GM12874 (cell line): ENCODE data around the gene RYR2.

Experiments
- TF ChIP-seq, protein P1 (sequence below): IDR thresholded peaks from 2 replicates; pipeline ENCODE4 v1.5.1; 2011; ENCODE audit warnings: low read depth, mild to moderate bottlenecking, control low read depth, low read length, moderate library complexity; ENCODE audit not compliant: insufficient read depth

Gene RYR2

DNA sequence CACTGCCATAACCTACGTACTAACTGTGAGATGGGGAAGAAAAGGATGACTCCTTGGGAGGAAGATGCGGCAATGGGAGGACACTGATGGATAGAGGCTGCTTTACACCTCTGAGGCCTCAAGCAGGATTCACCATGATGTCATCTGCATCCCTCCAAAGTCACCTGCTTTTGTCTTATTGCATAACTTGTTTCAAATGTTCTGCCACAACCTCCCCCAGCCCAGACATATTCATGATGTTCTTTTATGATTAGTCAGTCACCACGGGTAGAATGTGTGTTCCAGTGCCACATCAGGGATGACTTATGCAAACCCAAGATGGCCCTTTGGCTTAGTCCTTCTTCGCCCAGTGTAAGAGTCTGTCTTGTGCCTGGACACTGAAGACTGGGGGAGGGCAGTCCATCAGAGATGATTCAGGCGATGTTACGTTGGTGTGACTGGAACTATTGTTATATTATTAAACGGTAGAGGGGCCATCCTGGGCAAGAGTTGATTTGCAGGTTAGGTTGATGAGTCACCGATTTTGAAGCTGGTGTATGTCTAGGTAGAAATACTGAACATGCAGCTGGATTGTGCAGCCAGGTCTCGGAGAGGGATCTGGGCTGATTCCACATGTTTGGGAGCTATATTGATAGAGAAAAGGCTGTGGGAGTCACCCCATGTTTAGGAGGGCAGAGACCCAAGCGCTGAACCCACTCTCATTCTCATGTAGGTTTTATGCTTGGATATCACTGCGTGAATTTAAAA, 32.6 kb downstream of the RYR2 start:
- TF ChIP-seq, protein P1, sequence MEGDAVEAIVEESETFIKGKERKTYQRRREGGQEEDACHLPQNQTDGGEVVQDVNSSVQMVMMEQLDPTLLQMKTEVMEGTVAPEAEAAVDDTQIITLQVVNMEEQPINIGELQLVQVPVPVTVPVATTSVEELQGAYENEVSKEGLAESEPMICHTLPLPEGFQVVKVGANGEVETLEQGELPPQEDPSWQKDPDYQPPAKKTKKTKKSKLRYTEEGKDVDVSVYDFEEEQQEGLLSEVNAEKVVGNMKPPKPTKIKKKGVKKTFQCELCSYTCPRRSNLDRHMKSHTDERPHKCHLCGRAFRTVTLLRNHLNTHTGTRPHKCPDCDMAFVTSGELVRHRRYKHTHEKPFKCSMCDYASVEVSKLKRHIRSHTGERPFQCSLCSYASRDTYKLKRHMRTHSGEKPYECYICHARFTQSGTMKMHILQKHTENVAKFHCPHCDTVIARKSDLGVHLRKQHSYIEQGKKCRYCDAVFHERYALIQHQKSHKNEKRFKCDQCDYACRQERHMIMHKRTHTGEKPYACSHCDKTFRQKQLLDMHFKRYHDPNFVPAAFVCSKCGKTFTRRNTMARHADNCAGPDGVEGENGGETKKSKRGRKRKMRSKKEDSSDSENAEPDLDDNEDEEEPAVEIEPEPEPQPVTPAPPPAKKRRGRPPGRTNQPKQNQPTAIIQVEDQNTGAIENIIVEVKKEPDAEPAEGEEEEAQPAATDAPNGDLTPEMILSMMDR, result no peak

DNA sequence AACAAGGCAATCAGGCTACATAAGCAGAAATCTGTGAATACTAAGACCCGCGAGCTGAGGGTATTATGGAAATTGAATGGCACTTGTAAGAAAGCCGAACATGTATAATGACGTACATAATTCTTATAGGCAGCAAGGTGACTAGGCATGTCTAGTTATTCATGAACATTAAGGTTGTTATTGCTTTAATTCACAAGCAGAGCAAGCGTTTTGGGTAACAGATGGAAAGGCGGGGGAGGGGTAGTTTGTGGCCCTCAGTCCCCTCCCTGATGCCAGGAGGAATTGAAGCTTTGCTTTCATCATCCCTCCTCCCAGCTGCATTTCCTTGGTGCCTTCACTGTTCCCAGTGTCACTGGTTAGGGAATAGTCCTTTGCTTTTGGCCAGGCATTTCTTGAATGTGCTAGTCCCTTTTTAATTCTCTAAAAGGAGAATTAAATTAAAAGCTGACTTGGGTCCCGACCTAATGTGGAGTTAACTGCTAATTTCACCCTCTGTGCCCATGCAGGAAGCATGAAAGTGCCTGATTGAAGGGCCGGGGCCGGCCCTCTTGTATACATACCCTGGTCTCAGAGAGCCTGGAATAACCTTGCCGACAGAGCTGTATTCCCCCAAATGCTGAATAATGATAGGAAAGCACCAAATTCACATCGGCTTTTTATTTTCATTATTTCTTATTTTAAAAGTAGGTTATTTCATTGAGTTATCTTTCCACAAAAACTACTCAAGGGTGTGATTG, 42.5 kb downstream of the RYR2 start:
- TF ChIP-seq, protein P1, result no peak

DNA sequence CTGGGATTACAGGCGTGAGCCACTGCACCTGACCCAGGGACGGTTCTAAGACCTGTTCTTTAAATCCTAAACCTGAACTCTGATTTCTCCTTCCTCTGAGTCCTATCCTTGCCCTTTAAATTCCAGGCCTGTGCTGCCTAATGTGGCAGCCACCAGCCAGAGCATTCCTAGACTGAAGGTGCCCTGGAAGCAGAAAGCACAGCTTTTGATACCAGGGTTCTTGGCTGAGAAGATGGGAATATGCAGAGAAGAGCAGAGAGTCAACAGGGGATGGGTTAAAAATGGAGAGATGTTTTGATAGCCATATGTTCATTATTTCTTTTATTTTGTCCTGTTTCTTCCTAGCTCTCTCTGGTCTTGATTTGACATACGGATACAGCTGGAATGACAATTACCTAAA, 49.7 kb downstream of the RYR2 start:
- TF ChIP-seq, protein P1, result no peak

DNA sequence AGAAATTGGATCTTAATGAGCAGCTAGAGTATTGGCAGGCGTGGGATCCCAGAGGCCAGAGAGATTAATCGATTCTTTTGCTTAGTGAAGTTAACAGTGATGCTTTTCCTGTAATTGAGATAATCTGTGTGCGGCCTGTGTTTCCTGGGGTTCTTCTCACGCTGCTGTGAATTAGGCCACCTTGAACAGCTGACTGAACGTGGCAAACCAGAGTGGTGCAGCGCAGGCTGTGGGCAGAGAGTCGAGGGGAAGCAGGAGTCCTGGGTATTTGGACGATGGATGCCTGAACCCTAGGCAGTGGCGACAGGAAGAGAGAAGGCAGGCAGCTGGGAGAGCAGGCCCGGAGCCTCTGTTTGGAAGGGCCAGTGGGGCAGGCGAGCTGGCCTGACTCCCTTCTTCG, 51.7 kb downstream of the RYR2 start:
- TF ChIP-seq, protein P1, result no peak

DNA sequence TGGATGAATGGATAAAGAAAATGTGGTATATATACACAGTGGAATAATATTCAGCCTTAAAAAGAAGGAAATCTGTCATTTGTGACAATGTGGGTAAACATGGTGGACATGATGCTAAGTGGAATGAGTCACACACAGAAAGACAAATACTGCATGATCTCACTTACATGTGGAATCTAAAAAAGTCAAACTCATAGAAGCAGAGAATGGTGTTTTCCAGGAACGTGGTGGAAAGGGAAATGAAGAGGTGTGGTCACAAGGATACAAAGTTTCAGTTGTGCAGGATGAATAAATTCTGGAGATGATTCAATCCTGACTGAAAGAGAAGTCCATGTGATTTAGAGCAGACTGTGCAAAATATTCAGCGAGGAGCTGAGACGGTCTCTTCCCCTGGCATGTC, 56.6 kb downstream of the RYR2 start:
- TF ChIP-seq, protein P1, result no peak

DNA sequence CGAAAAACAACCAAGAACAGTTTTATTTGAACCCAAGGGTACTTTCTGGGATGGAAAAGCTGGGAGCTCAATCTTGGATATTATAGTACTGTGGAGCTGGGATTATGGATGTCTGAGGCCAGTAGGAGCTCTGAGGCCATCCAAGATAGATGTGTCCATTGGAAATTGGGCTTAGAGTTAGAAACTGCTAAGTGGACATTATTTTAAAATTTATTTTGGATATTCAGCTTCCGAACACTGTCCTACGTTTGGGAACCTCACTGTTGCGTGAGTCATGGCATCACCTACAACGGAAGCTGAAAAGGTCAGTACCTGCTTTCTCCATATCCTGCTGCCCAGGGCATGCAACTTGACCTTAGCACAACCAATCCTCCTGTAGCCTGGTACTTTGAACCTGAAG, 61.0 kb downstream of the RYR2 start:
- TF ChIP-seq, protein P1, result no peak

DNA sequence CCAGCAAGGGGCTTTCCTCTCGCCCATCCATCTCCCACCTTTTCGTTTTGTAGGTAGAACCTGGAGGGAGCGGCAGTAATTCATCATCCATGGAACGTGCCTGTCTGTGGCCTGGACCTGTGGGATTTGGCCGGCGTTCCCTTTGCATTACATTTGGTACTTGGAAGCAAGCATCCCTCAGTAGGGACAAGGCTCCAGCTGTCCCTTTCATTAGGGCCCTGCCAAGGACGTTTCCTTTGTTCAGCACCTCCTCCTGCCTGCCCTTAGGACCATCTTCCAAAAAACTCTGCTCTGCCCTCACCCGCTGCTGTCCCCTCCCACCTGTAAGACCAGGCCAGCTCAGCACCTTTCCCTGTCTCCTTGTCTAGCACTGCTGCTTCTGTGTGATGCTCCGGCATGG, 62.1 kb downstream of the RYR2 start:
- TF ChIP-seq, protein P1, result no peak
